HG03064 (cell line): Measurements from ENCODE around the gene CLCF1.

Experiments used
- ATAC-seq: cut with Tn5 transposase; IDR thresholded peaks from one replicate; pipeline ENCODE4 v1.9.1; 2021; ENCODE audit warnings: low read depth; ENCODE audit not compliant: unreplicated experiment

CLCF1 gene

GRCh38 chr11:67364169-67364568 lies 9.2 kb downstream of the CLCF1 start:
- ATAC-seq = no peak

GRCh38 chr11:67357831-67358670 lies 15.3 kb downstream of the CLCF1 start:
- no peak for ATAC-seq

GRCh38 chr11:67356864-67357561 lies 16.4 kb downstream of the CLCF1 start:
- no peak for ATAC-seq

- no peak for ATAC-seq
Observed at GRCh38 chr11:67356387-67356863, 17.0 kb downstream of the CLCF1 start.

GRCh38 chr11:67355794-67356386 lies 17.5 kb downstream of the CLCF1 start:
- ATAC-seq = no peak

GRCh38 chr11:67355023-67355793 lies 18.2 kb downstream of the CLCF1 start:
- no peak for ATAC-seq

- no peak for ATAC-seq
Observed at GRCh38 chr11:67354075-67355022, 19.0 kb downstream of the CLCF1 start.

- peak; percentile 52 for ATAC-seq
Observed at GRCh38 chr11:67353317-67354074, 19.9 kb downstream of the CLCF1 start, which contains the start of gene POLD4. Gene POLD4, minus strand, starts transcription at chr11:67353546. Its CDS starts 147 bp downstream, at chr11:67353399.

GRCh38 chr11:67352546-67353316 lies 20.7 kb downstream of the CLCF1 start:
- no peak for ATAC-seq

- no peak for ATAC-seq
Observed at GRCh38 chr11:67351275-67352005, 22.0 kb downstream of the CLCF1 start.

GRCh38 chr11:67349928-67350465 lies 23.4 kb downstream of the CLCF1 start:
- ATAC-seq = no peak

GRCh38 chr11:67349457-67349856 lies 23.9 kb downstream of the CLCF1 start:
- no peak for ATAC-seq

- no peak for ATAC-seq
Observed at GRCh38 chr11:67349036-67349435, 24.4 kb downstream of the CLCF1 start.

GRCh38 chr11:67347964-67348749 lies 25.2 kb downstream of the CLCF1 start:
- no peak for ATAC-seq

- ATAC-seq = no peak
Observed at GRCh38 chr11:67345920-67346819, 27.2 kb downstream of the CLCF1 start.
